ENCODE results near the gene PLCB4.

- TF ChIP-seq POLR2A (IDR thresholded peaks at IDR 0.05) (no peak), CTCF (IDR thresholded peaks at IDR 0.05) (no peak)
Measured at GRCh38 chr20:9179193-9179802, 110.4 kb downstream of the PLCB4 start.
